Measurements from ENCODE around the gene FBXW2.

Gene FBXW2, protein sequence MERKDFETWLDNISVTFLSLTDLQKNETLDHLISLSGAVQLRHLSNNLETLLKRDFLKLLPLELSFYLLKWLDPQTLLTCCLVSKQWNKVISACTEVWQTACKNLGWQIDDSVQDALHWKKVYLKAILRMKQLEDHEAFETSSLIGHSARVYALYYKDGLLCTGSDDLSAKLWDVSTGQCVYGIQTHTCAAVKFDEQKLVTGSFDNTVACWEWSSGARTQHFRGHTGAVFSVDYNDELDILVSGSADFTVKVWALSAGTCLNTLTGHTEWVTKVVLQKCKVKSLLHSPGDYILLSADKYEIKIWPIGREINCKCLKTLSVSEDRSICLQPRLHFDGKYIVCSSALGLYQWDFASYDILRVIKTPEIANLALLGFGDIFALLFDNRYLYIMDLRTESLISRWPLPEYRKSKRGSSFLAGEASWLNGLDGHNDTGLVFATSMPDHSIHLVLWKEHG

DNA sequence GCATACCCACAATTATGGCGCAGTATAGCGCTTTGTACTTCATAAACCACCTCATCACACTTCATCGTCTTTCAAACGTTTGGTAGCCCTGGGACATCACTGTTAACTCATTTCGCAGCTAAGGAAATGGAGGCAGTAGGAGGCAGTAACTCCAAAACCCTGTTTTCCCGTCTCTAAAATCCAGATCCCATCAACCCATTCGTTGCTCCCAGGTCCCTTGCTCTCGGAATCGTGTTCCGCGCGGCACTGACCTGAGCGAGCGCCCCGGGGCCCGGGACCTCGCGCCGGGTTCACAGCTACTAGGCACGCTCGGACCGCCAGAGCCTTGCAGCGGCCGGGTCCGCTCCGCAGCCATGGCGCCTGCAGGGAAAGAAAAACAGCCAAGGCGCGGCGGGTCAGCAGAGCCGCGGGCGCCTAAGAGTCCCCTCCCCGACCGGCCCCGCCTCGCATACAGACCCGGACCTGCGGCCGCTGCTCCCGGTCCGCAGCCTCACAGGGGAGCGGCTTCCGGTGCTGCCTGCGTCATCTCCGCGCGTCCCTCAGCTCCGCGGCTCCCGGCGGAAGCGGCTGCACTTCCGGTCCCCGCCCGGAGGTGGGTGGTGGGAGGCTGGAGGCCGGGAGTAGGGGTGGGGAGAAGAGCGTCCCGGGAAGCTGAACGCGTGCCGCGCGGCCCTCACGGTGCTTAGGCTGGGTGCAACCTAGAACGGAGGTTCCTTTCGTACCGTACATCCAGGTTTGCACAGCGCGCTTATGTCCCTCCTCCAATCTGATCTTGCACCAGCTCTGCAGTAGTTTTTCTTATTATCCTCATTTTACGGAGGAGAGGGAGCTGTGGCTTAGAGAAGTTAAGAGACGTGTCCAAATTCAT is at the start of gene FBXW2:
Gene FBXW2 (minus strand): TSS at position 519 of the 868 bp plus-strand sequence. CDS start 5,158 bp downstream, outside the sequence.
- no peaks in the 10 kb centered on the region for H3K9me3 Mint-ChIP-seq
- H3K4me3 Mint-ChIP-seq: peak within 1 kb of the TSS; percentile 87
- H3K4me1 Mint-ChIP-seq (ENCODE audit: low read depth): peaks cover 39% of the 10 kb centered on the region
- no peaks in the 10 kb centered on the region for H3K27me3 Mint-ChIP-seq (ENCODE audit: low read depth)
- peak within 1 kb of the TSS; percentile 97 for H3K27ac Mint-ChIP-seq
- H3K36me3 Mint-ChIP-seq (ENCODE audit: low read depth): peaks cover 17% of the 10 kb centered on the region

DNA sequence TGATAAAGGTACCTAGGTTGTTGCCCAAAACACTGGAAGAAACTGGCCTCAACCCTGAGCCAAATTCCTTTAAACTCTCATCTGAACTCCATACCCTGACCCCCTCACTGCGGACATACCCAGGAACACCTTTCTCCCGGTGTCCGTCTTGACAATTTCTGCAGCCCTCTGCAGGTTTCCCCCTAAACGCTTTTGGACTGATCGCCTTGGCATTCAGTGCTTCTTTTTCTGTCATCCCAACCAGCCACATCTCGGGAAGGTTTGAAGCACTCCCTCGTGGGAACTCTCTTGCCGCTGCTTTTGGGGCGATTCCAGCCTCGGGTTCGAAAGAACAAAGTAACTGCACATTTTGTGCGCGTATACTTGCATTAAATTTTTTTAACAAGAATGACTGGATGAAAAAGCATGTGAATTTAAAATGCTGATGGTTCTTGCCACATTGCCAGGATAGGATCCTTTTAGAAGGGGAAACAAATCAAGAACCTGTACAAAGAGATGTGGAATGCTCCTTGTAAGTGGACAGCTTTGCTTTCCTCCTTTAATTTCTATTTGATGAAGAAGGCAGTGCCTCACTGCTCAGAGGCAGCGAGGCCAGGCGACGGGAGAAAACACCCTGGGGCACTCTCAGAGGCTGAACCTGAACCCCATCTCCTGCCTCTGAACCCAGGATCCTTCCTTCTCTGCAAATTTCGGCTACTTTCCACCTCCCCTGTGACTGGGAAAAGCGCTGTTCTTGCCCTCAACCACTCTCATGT is 48.9 kb upstream of the FBXW2 start:
- Mint-ChIP-seq H3K9me3 (no peaks in the 10 kb centered on the region), H3K27me3 (ENCODE audit: low read depth) (no peaks in the 10 kb centered on the region), H3K27ac (peak overlapping the region; percentile 95), H3K4me1 (ENCODE audit: low read depth) (peaks cover 65% of the 10 kb centered on the region), H3K4me3 (peak overlapping the region; percentile 96), H3K36me3 (ENCODE audit: low read depth) (peaks cover 40% of the 10 kb centered on the region)

DNA sequence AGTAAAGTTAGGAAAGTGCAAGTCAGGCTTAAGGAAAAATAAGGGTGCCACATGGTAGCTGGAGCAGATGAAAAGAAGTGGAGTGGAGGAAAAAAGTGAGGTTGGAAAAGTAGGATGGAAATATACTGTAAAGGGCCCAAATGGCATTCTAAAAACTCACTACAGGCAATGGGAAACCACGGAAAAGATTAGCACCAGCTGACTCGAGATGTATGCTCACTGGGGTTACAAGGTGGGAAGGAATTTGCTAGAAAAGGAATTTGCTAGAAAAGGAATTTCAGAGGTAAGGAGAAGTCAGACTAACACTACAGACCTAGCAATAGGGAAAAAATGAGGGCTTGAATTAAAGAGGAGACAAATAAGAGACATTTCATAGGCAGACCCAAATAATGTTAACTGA is 45.9 kb upstream of the FBXW2 start:
- H3K36me3 Mint-ChIP-seq (ENCODE audit: low read depth): peaks cover 36% of the 10 kb centered on the region
- H3K4me1 Mint-ChIP-seq (ENCODE audit: low read depth): peaks cover 47% of the 10 kb centered on the region
- H3K27me3 Mint-ChIP-seq (ENCODE audit: low read depth): no peaks in the 10 kb centered on the region
- H3K4me3 Mint-ChIP-seq: no peak overlapping the region
- no peaks in the 10 kb centered on the region for H3K9me3 Mint-ChIP-seq
- peak overlapping the region; percentile 39 for H3K27ac Mint-ChIP-seq

DNA sequence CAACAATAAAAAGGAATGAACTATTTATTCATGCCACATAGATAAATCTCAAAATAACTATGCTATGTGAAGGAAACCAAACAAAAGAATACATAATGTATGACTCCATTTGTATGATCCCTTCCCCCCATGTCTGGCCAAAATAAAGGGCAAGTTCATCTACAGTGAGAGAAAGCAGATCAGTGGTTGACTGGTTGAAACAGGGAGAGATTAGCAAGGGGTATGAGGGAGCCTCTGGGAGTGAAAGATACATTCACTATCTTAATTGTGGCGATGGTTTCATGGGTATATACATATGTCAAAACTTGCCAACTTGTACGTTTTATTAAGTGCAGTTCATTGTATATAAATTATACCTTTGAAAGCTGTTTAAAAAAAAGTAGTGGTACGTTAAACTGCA is 44.7 kb upstream of the FBXW2 start:
- Mint-ChIP-seq H3K36me3 (ENCODE audit: low read depth) (peaks cover 34% of the 10 kb centered on the region), H3K4me3 (no peak overlapping the region), H3K4me1 (ENCODE audit: low read depth) (peaks cover 43% of the 10 kb centered on the region), H3K9me3 (no peaks in the 10 kb centered on the region), H3K27me3 (ENCODE audit: low read depth) (no peaks in the 10 kb centered on the region), H3K27ac (no peak overlapping the region)

DNA sequence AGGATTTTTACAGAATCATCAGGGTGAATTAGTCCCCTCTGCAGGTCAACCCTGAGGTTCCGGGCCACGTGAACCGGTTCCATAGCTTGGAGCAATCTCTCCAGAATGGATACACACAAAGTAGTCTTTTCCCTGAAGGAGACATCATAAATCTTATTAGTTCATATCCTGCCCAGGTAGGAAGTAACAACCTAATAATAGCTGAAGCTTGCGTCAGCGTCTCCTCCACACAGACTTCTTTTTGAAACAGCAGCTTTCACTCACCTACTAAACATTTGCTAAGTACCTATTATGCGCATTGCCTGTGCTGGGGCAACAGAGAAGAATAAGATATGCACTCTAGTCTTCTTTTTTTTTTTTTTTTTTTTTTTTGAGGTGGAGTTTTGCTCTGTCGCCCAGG is 40.1 kb upstream of the FBXW2 start:
- peaks cover 21% of the 10 kb centered on the region for H3K4me1 Mint-ChIP-seq (ENCODE audit: low read depth)
- peaks cover 38% of the 10 kb centered on the region for H3K36me3 Mint-ChIP-seq (ENCODE audit: low read depth)
- no peaks in the 10 kb centered on the region for H3K27me3 Mint-ChIP-seq (ENCODE audit: low read depth)

DNA sequence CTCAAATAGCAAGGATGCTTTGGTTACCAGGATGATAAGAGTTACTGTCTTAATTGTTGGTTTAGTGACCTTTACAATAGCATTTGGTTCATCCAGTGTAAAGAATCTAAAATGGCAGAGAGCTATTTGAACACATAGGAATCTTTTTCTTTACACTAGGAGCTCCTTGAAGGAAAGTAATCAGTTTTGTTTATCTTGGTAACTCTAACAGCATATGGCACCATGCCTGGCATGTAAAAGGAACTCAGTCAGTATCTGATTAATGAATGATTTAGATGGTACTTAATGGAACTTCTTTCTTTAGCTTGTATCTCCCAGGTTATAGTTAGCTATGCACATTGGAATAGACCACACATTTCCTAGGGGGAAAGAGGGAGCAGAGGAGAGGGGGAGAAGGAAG is 39.6 kb upstream of the FBXW2 start:
- Mint-ChIP-seq H3K36me3 (ENCODE audit: low read depth) (peaks cover 39% of the 10 kb centered on the region), H3K27ac (no peak overlapping the region)

More for the DNA sequence above, 40.1 kb upstream of the FBXW2 start:
- Mint-ChIP-seq H3K27ac (no peak overlapping the region), H3K9me3 (no peaks in the 10 kb centered on the region), H3K4me3 (no peak overlapping the region)

DNA sequence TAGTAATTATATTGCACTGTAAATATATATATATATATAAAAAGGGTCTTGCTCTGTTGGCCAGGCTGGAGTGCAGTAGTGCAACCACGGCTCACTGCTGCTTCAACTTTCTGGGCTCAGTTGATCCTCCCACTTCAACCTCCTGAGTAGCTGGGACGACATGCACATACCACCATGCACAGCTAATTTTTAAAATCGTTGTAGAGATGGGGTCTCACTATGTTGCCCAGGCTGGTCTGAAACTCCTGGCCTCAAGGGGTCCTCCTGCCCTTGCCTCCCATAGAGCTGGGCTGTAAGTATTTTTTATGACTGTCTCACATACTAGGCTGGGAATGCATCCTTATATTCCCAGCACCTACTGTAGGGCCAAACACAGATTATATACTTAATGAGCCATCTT is 37.6 kb upstream of the FBXW2 start:
- H3K27ac Mint-ChIP-seq: no peak overlapping the region
- peaks cover 10% of the 10 kb centered on the region for H3K4me1 Mint-ChIP-seq (ENCODE audit: low read depth)
- no peaks in the 10 kb centered on the region for H3K9me3 Mint-ChIP-seq
- no peaks in the 10 kb centered on the region for H3K27me3 Mint-ChIP-seq (ENCODE audit: low read depth)
- H3K36me3 Mint-ChIP-seq (ENCODE audit: low read depth): peaks cover 47% of the 10 kb centered on the region
- H3K4me3 Mint-ChIP-seq: no peak overlapping the region

More for the DNA sequence above, 39.6 kb upstream of the FBXW2 start:
- H3K4me1 Mint-ChIP-seq (ENCODE audit: low read depth): peaks cover 19% of the 10 kb centered on the region
- H3K9me3 Mint-ChIP-seq: no peaks in the 10 kb centered on the region
- H3K4me3 Mint-ChIP-seq: no peak overlapping the region
- no peaks in the 10 kb centered on the region for H3K27me3 Mint-ChIP-seq (ENCODE audit: low read depth)

DNA sequence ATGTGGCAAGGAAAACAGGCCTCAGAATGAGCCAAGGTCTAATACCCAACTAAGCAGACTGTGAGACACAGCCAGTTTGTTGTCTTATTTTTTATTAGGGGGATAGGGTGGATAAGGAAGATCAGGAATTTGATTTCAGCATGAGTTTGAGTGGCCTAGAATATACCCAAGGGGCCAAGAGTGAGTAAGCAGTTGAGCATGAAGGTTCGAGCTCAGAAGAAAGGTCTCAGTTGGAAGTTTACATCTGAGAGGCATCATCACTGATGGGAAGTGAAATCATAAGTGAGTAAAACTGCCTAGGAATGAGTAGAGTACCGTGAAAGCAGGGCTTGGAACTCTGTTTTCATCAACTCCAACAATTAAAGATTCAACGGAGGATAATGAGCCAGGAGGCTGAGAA is 36.9 kb upstream of the FBXW2 start:
- no peak overlapping the region for H3K4me3 Mint-ChIP-seq
- no peaks in the 10 kb centered on the region for H3K9me3 Mint-ChIP-seq
- H3K36me3 Mint-ChIP-seq (ENCODE audit: low read depth): peaks cover 47% of the 10 kb centered on the region
- H3K27ac Mint-ChIP-seq: no peak overlapping the region
- H3K27me3 Mint-ChIP-seq (ENCODE audit: low read depth): no peaks in the 10 kb centered on the region
- H3K4me1 Mint-ChIP-seq (ENCODE audit: low read depth): peaks cover 8% of the 10 kb centered on the region

DNA sequence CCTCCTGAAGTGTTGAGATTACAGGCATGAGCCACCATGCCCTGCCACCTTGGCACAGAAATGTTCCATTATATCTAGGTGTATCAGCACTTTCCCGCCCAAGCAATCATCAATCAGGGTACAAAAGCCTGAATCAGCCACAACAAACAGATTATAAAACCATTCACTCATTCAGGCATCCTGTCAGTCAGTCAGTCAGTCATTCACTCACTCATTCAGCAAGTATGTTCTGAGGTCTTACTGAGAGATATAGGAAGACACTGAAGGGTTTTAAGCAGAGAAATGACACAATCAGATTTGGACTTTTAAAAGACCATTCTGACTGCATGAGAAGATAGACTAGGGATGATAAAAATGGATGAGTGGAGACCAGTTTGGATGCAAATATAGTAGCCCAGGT is 36.4 kb upstream of the FBXW2 start:
- H3K36me3 Mint-ChIP-seq (ENCODE audit: low read depth): peaks cover 49% of the 10 kb centered on the region
- H3K27me3 Mint-ChIP-seq (ENCODE audit: low read depth): no peaks in the 10 kb centered on the region
- H3K4me3 Mint-ChIP-seq: no peak overlapping the region
- no peaks in the 10 kb centered on the region for H3K9me3 Mint-ChIP-seq
- H3K4me1 Mint-ChIP-seq (ENCODE audit: low read depth): peaks cover 9% of the 10 kb centered on the region
- no peak overlapping the region for H3K27ac Mint-ChIP-seq

DNA sequence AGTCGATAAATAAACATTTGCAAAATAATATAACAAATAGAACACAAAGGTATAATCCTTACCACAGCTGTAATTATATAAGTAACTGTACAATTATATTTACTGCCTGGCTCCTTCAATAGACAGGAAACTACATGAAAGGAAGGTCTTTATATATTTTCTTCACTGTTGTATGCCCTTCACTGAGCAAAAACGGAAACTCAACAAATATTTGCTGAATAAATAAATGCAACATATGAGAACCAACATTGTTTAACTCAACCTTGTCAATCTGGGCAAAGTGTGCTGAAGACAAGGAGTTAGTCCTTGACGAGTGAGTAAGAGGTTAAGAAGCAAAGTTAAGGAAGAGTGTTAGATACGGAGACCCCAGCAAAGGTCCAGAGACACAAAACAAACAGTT is 26.9 kb upstream of the FBXW2 start:
- H3K9me3 Mint-ChIP-seq: no peaks in the 10 kb centered on the region
- H3K36me3 Mint-ChIP-seq (ENCODE audit: low read depth): peaks cover 55% of the 10 kb centered on the region
- peaks cover 1% of the 10 kb centered on the region for H3K4me1 Mint-ChIP-seq (ENCODE audit: low read depth)
- H3K27me3 Mint-ChIP-seq (ENCODE audit: low read depth): no peaks in the 10 kb centered on the region
- no peak overlapping the region for H3K4me3 Mint-ChIP-seq
- H3K27ac Mint-ChIP-seq: no peak overlapping the region

DNA sequence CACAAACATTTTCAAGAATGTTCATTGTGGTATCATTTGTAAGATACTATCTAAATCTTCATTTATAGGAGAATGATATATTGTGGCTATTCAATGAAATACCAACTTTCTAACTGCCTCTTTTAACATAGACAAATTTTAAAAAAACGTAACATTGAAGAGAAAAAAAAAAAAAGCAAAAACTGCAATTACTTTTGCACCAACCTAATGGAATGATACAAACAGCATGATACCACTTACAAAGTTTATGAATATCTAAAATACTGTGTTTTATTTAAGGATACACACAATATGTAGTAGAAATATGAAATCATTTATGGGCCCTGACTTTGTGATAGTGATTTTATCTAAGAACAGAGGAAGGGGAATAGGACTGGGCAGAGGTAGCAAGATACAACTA is 25.4 kb upstream of the FBXW2 start:
- H3K27ac Mint-ChIP-seq: no peak overlapping the region
- peaks cover 48% of the 10 kb centered on the region for H3K36me3 Mint-ChIP-seq (ENCODE audit: low read depth)

DNA sequence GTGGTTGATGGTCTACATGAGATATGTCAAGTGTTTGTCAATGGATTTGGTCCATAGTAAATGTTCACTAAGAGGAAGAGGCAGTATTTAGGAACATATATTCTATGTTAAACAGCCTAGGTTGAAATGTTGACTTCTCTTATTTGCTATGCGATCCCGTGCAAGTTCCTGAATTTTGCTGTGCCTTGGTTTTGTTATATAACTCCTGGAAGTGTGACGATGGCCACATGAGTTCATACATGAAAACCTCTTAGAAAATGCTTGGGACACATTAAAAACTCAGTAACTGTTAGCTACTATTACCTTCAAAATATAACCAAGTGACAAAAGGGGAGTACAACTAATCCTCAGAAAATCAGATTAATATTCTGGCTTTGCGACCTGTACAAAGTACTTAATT is 21.9 kb upstream of the FBXW2 start:
- Mint-ChIP-seq H3K4me3 (no peak overlapping the region), H3K4me1 (ENCODE audit: low read depth) (no peaks in the 10 kb centered on the region), H3K9me3 (peaks cover 2% of the 10 kb centered on the region), H3K36me3 (ENCODE audit: low read depth) (peaks cover 37% of the 10 kb centered on the region), H3K27ac (no peak overlapping the region), H3K27me3 (ENCODE audit: low read depth) (no peaks in the 10 kb centered on the region)

More for the DNA sequence above, 25.4 kb upstream of the FBXW2 start:
- Mint-ChIP-seq H3K4me3 (no peak overlapping the region), H3K27me3 (ENCODE audit: low read depth) (no peaks in the 10 kb centered on the region), H3K4me1 (ENCODE audit: low read depth) (no peaks in the 10 kb centered on the region), H3K9me3 (no peaks in the 10 kb centered on the region)

DNA sequence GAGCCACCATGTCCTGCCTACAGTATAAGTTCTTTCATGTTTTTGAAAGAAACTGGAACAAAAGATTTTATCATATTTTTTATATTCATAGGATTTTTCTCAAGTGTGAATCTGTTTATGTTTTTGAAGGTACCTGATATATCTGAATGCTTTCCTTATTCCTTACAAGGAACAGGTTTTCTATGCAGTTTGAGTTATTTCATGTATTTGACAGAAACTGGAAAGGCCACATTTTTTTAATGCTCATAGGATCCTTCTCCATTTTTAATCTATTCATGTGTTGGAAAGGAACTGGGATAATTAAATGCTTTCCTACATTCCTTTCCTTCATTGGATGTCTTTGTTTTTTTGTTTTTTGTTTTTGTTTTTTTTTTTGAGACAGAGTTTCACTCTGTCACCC is 15.7 kb upstream of the FBXW2 start:
- H3K4me3 Mint-ChIP-seq: no peak overlapping the region
- H3K4me1 Mint-ChIP-seq (ENCODE audit: low read depth): no peaks in the 10 kb centered on the region
- no peaks in the 10 kb centered on the region for H3K27me3 Mint-ChIP-seq (ENCODE audit: low read depth)
- H3K36me3 Mint-ChIP-seq (ENCODE audit: low read depth): peaks cover 23% of the 10 kb centered on the region
- H3K9me3 Mint-ChIP-seq: peaks cover 47% of the 10 kb centered on the region
- H3K27ac Mint-ChIP-seq: no peak overlapping the region

DNA sequence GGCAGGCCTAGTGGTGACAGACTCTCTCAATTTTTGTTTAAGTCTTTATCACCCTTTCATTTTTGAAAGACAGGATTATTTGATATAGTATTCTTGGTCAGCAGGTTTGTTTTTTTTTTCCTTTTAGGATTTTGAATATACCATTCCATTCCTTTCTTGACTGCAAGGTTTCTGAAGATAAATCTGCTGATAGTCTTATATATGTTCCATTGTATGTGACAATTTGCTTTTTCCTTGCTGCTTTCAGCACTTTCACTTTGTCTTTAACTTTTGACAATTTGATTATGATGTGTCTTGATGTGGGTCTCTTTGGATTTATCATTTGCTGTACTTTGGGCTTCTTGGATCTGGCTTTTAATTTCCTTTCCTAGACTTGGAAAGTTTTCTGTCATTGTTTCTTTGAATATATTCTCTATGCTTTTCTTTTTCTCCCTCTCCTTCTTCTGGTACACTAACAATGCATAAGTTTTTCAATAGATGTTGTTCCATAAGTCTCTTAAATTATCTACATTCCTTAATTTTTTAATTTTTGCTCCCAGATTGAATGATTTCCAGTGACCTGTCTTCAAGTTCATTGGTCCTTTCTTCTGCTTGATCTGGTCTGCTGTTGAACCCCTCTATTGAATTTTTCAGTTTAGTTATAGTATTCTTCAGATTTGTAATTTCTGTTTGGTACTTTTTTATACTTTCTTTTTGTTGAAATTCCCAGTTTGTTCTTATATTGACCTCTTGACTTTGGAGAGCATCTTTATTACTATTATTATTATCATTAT is 14.6 kb upstream of the FBXW2 start:
- Mint-ChIP-seq H3K9me3 (peaks cover 47% of the 10 kb centered on the region), H3K36me3 (ENCODE audit: low read depth) (peaks cover 20% of the 10 kb centered on the region), H3K27me3 (ENCODE audit: low read depth) (no peaks in the 10 kb centered on the region), H3K4me3 (no peak overlapping the region), H3K4me1 (ENCODE audit: low read depth) (no peaks in the 10 kb centered on the region), H3K27ac (no peak overlapping the region)
